A204.1 (cell line): ENCODE results near the gene RBFOX1.

Experiments used
- FAIRE-seq: peaks from 2 replicates; lab custom pipeline; 2012; peaks lifted over from hg19 to GRCh38; lab: Jason Lieb, UNC

The RBFOX1 gene

GRCh38 chr16:7332611-7333010, at the start of gene RBFOX1:
TSS of gene RBFOX1 (plus strand) at chr16:7332845.
- no peak for FAIRE-seq

GRCh38 chr16:7284780-7285179, 47.9 kb upstream of the RBFOX1 start:
- no peak for FAIRE-seq

- FAIRE-seq, result no peak
Observed at GRCh38 chr16:7285520-7285919, 47.1 kb upstream of the RBFOX1 start.

- FAIRE-seq, result no peak
Observed at GRCh38 chr16:7289299-7289698, 43.3 kb upstream of the RBFOX1 start.

GRCh38 chr16:7290682-7291081, 42.0 kb upstream of the RBFOX1 start:
- no peak for FAIRE-seq

- no peak for FAIRE-seq
Observed at GRCh38 chr16:7294020-7294419, 38.6 kb upstream of the RBFOX1 start.

- FAIRE-seq, result no peak
Observed at GRCh38 chr16:7303052-7303610, 29.5 kb upstream of the RBFOX1 start.

- FAIRE-seq, result no peak
Observed at GRCh38 chr16:7303660-7304200, 28.9 kb upstream of the RBFOX1 start.

- no peak for FAIRE-seq
Observed at GRCh38 chr16:7304279-7304678, 28.4 kb upstream of the RBFOX1 start.

- no peak for FAIRE-seq
Observed at GRCh38 chr16:7304958-7305357, 27.7 kb upstream of the RBFOX1 start.

GRCh38 chr16:7313170-7313569, 19.5 kb upstream of the RBFOX1 start:
- FAIRE-seq, result no peak

- FAIRE-seq, result no peak
Observed at GRCh38 chr16:7314163-7314562, 18.5 kb upstream of the RBFOX1 start.

GRCh38 chr16:7315813-7316212, 16.8 kb upstream of the RBFOX1 start:
- FAIRE-seq, result no peak

GRCh38 chr16:7316281-7316888, 16.3 kb upstream of the RBFOX1 start:
- no peak for FAIRE-seq

- no peak for FAIRE-seq
Observed at GRCh38 chr16:7317982-7318381, 14.7 kb upstream of the RBFOX1 start.

GRCh38 chr16:7318686-7319085, 14.0 kb upstream of the RBFOX1 start:
- FAIRE-seq, result no peak

GRCh38 chr16:7319514-7319913, 13.1 kb upstream of the RBFOX1 start:
- FAIRE-seq, result no peak

GRCh38 chr16:7321661-7322060, 11.0 kb upstream of the RBFOX1 start:
- FAIRE-seq, result no peak

- FAIRE-seq, result no peak
Observed at GRCh38 chr16:7324321-7324720, 8.3 kb upstream of the RBFOX1 start.

- no peak for FAIRE-seq
Observed at GRCh38 chr16:7325834-7326233, 6.8 kb upstream of the RBFOX1 start.

GRCh38 chr16:7330709-7331108, 1.9 kb upstream of the RBFOX1 start:
- FAIRE-seq, result no peak

GRCh38 chr16:7331997-7332396, 648 bp upstream of the RBFOX1 start:
- FAIRE-seq, result no peak

- FAIRE-seq, result no peak
Observed at GRCh38 chr16:7333180-7333725, 608 bp downstream of the RBFOX1 start.
